H1 (cell line): ENCODE data around the gene ARHGAP6. TPM values are rescaled to one million over a fixed set of nuclear protein-coding genes. Genes with fewer than 3 reads are reported as not detected.

Experiments used
- BACH1 ChIP-seq: IDR thresholded peaks from 2 replicates; pipeline ENCODE4 v1.6.1; 2012; ENCODE audit warnings: low read length, improper control_type of control experiment
- POU5F1 ChIP-seq: IDR thresholded peaks from 2 replicates; pipeline ENCODE4 v1.6.1; 2011; ENCODE audit warnings: low read depth, mild to moderate bottlenecking, low read length, moderate library complexity
- SIX5 ChIP-seq: IDR thresholded peaks from 2 replicates; pipeline ENCODE4 v1.6.1; 2011; ENCODE audit warnings: mild to moderate bottlenecking, low read depth, low read length
- YY1 ChIP-seq: IDR thresholded peaks from 2 replicates; pipeline ENCODE4 v1.6.1; 2011; ENCODE audit warnings: low read depth, mild to moderate bottlenecking, low read length
- polyA plus RNA-seq, 7 experiments: library from polyadenylated mRNA; depleted of rRNA in 3 of 7; stranded (reverse) in 5 of 7; unstranded in 2 of 7; fragments of >200 nt in 5 of 7; fragments of 200-250 nt in 2 of 7; gene quantifications; 1 replicate in 5 of 7; 2 replicates in 1 of 7; 4 replicates in 1 of 7; pipeline versions ENCODE4 v1.2.1 to v1.2.3, GENCODE V29; 2011 to 2013; ENCODE audit warnings: missing spikeins in 2 of 7, mixed read lengths in 2 of 7
- total RNA-seq: library from RNA; stranded (reverse); fragmentation: NEBNext Ultra II Directional; extraction: Animal tissue kit (Norgen Biotek cat#: 25700); gene quantifications from 2 replicates; pipeline ENCODE4 v1.2.1, GENCODE V29; 2021
- TF ChIP-seq, protein P1 (sequence below): IDR thresholded peaks from 2 replicates; pipeline ENCODE4 v1.6.1; 2011; ENCODE audit warnings: low read depth, mild to moderate bottlenecking, low read length; ENCODE audit not compliant: insufficient read depth

Gene ARHGAP6
- total and polyA plus RNA-seq, 2 of the 8 experiments (the other 6 are each of a cell fraction or from before 2014, with no cell fraction given), result 0.35 to 0.82 TPM

DNA sequence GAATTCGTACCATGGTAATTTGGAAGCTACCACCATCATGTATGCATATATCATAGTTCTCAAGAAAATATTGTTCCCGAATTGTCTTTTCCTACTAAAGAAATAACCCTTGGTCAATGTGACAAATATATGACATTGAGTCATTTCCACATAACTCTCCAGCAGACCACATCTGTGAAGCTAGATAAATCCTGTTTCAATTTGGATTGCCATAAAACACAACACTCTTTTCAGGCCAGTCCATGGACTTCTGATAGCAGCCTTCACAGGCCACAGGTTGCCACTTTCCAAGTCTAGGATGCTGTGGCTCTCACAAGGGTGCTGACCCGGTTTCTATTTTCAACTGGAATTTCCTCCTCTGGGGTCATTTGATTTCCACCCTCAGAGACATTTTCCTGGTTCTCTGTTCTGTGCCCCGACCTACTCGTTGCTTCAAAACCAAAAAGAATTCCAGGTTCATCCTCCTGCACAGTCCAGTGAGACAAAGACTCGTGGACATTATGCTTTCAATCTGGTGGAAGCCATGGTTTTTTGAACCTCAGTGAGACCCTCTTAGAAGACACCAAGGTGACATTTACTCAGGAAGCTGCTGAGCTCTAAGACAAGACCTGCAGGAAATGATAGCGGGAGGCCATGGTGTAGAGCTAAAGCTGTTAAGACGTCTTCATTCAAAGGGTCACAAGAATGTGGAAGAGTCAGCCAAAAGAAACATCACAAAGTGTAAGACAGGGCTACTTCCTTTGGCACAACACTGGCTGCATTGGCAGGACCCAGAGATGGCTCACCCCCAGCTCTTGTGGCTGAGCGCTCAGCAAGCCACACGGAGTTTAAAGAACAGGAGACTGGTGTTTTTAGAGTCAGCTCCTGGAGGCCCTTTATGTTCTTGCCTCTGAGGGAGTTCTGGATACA lies 252.8 kb downstream of the ARHGAP6 start (continued):
- TF ChIP-seq, protein P1, sequence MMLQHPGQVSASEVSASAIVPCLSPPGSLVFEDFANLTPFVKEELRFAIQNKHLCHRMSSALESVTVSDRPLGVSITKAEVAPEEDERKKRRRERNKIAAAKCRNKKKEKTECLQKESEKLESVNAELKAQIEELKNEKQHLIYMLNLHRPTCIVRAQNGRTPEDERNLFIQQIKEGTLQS, result no peak
- TF ChIP-seq SIX5 (no peak), BACH1 (no peak), POU5F1 (no peak), YY1 (no peak)
